ENCODE measurements around the gene MYBBP1A.

DNA sequence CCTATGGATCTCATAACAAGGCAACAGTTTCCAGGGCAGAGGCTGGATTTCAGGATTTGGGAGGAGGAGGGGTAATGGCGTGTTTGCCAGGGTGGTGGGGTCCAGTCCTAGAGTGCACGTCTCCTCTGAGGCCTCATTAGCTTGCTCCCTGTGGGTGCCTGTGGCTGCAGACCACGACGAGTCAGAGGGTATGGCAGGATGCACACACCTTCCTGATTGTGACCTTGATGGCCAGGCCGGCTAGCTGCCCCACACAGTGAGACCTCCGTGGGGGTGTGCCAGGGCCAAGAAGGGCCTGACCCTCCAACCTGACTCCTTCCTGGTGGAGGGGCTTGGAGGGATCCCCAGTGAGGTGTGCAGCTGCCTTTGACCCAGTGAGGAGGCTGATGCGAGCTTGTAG, 25.1 kb upstream of the MYBBP1A start:
- TF ChIP-seq DPF2 (CRISPR knock-in tag; IDR thresholded peaks at IDR 0.05; ENCODE audit: borderline replicate concordance, low read depth), result no peak
- TF ChIP-seq RFX5 (IDR thresholded peaks at IDR 0.05; ENCODE audit: low read depth, low read length), result no peak
- TF ChIP-seq MYNN (CRISPR knock-in tag; IDR thresholded peaks at IDR 0.05; ENCODE audit: low read depth), result no peak
- TF ChIP-seq POLR2A (IDR thresholded peaks at IDR 0.05; ENCODE audit: insufficient read depth in 1 of 2, low read depth in 2 of 2, low read length in 2 of 2), result no peak
- no peak for TF ChIP-seq SUZ12 (IDR thresholded peaks at IDR 0.05; ENCODE audit: low read depth, low read length)
- TF ChIP-seq, protein P1, sequence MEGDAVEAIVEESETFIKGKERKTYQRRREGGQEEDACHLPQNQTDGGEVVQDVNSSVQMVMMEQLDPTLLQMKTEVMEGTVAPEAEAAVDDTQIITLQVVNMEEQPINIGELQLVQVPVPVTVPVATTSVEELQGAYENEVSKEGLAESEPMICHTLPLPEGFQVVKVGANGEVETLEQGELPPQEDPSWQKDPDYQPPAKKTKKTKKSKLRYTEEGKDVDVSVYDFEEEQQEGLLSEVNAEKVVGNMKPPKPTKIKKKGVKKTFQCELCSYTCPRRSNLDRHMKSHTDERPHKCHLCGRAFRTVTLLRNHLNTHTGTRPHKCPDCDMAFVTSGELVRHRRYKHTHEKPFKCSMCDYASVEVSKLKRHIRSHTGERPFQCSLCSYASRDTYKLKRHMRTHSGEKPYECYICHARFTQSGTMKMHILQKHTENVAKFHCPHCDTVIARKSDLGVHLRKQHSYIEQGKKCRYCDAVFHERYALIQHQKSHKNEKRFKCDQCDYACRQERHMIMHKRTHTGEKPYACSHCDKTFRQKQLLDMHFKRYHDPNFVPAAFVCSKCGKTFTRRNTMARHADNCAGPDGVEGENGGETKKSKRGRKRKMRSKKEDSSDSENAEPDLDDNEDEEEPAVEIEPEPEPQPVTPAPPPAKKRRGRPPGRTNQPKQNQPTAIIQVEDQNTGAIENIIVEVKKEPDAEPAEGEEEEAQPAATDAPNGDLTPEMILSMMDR (CRISPR knock-in tag; IDR thresholded peaks at IDR 0.05), result no peak
- no peak for TF ChIP-seq PITX1 (CRISPR knock-in tag; IDR thresholded peaks at IDR 0.05)
- no peak for TF ChIP-seq TOE1 (CRISPR knock-in tag; IDR thresholded peaks at IDR 0.05)
- TF ChIP-seq NFIC (IDR thresholded peaks at IDR 0.05; ENCODE audit: low read length), result no peak
- no peak for TF ChIP-seq ZNF260 (CRISPR knock-in tag; IDR thresholded peaks at IDR 0.05; ENCODE audit: borderline replicate concordance, low read depth)
- no peak for TF ChIP-seq PAX8 (CRISPR knock-in tag; IDR thresholded peaks at IDR 0.05; ENCODE audit: borderline replicate concordance)
